AG08396 (cell line): ENCODE measurements around the gene ZBTB26.

Source experiments
- DNase-seq: peaks from one replicate; pipeline ENCODE4 v3.0.0; 2012; ENCODE audit warnings: low spot score, mixed read lengths

The ZBTB26 gene, protein sequence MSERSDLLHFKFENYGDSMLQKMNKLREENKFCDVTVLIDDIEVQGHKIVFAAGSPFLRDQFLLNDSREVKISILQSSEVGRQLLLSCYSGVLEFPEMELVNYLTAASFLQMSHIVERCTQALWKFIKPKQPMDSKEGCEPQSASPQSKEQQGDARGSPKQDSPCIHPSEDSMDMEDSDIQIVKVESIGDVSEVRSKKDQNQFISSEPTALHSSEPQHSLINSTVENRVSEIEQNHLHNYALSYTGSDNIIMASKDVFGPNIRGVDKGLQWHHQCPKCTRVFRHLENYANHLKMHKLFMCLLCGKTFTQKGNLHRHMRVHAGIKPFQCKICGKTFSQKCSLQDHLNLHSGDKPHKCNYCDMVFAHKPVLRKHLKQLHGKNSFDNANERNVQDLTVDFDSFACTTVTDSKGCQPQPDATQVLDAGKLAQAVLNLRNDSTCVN

DNA sequence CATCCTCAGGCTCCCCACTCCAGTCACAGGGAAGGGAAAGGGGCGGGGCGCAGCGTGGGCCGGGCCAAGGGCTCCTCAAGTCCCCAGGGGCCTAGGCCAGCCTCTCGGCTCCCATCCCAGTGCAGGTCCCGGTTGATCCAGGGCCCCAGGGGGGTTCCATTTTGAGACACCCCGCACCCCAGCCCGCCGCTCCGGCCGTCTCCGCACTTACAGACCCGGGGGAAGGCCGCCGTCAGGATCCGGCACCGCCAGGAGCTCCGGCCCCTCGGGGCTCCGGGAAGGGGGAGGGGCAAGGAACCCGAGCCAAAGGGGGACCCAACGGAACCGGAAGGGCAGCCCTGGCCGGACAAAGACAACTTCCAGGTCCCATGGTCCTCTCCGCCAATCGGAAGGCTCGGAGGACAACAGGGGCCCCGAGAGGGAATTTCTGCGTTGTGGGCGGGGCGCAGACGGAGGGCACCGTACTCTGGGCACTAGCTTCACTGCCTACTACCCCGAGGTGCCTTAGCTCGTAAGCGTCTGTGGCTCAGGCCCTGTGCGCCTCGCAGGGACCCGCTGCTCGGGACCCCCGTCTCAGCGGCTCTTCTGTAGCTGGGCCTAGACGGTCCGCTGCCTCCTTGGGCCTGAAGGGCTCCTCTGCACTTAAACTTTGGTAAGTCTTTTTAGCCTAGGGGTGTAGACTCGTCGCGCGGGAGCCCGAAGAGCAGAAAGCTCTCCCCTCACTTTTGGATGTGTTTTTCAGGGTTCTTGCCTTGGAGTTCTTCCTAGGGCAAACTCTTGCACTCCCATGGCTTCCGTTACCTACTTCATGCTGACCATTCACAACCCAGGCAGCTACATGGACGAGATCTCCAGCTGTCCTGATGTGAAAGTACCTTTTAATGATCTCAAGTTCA lies at the start of gene ZBTB26:
TSS of gene ZBTB26 (minus strand) at position 287 of the 896 bp plus-strand sequence. CDS start 11,578 bp downstream, outside the sequence.
- peak; percentile 95 for DNase-seq

DNA sequence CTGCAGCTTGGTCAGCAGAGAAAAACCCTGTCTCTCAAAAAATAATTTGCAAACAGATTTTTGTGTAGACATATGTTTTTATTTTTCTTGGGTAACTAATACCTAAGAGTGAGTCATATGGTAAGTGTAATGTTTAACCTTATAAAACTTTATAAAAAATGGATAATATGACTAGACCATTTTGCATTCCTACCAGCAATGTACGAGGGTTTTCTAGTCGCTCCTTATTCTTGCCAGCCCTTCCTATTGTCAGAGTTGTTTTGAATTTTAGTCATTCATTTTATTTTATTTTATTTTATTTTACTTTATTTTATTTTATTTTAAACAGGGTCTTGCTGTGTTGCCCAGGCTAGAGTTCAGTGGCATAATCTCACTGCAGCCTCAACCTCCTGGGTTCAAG lies 47.3 kb upstream of the ZBTB26 start:
- no peak for DNase-seq

DNA sequence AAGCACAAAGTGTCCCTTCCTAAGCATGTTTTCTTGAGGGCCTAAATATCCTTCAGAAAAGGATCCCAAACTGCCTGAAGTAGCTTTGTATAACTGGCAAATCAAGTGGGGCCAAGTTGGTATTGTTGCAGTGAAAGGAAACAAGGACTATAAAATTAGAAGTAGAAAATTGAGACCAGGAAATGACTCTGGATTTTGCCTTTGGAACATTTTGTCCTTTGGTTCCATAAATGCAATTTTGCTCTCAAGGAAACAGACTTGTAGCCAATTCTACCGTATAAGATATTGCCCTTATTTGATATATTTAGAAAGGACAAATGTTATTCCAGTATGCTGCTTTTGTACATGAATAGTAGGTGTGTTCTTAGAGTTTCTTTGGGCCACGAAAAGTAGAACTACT lies 43.9 kb upstream of the ZBTB26 start:
- no peak for DNase-seq

DNA sequence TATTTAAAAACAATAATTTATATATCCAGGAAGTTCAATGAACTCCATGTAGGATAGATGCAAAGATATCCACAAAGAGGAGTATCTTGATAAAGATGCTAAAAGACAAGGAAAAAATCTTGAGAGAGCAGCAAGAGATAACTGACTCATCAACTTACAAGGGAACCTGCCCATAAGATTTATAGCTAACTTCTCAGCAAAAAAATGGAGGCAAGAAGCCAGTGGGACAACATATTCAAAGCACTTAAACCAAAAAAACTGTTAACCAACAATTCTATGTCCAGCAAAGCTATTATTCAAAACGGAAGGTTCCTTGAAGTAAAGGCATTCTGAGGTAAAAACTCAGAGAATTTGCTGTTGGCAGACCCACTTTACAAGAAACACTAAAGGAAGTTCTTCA lies 29.8 kb upstream of the ZBTB26 start:
- no peak for DNase-seq

DNA sequence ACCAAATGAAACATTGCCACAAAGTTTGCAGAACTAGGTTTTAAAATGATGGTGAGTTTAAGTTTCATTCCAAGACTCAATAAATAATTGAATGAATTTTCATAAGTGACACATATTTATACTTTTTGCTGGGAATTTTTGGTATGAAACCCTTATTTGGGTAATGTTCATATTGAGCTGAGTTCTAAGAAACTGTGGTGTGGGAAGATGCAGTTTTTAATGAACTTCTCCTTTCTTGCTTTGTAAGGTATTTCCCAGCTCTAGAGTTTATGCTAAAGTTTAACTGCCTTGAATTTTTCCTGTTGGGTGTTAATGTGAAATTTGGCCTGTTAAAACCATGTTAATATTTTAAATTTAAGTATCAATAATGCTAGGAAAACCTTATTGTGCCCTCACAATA lies 24.6 kb upstream of the ZBTB26 start:
- no peak for DNase-seq

DNA sequence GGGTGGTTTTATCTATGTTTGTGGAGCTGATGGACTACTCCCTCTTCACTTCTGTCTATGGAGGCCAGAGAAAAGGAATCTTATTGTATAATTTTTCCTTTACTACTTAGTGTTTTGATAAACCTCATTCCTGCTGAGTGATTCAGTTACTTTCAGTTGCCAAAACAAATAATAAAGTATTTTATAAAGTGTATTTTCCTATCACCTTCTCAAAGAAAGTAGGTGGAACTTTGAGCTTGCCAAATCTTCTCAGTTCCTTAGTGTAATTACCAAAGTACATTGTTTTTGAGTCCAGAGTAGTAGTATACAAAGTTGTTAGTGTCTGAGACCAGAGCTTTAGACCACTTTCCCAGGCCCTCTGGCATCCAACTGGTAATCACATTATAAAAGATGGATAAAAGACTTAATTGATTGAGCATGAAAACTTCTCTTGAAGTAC lies 23.0 kb upstream of the ZBTB26 start:
- peak; percentile 34 for DNase-seq

DNA sequence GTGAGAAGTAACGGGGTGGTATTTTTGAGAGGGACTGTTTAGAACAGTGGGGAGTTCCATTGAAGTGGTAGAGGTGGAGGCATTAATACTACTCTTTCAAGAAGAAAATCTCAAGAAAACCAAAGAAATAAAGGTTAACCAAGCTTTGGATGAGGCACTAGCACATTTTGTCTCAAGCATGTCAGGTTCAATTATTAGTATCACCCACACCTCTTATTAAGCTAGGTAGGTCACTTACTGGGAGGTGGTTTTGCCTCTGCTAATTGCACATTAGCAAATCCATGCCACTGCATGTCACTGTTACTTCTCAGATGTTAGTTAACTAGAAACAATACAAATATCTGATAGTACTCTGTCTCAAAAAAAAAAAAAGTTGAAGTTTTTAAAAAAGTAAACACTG lies 19.7 kb upstream of the ZBTB26 start:
- DNase-seq = no peak

DNA sequence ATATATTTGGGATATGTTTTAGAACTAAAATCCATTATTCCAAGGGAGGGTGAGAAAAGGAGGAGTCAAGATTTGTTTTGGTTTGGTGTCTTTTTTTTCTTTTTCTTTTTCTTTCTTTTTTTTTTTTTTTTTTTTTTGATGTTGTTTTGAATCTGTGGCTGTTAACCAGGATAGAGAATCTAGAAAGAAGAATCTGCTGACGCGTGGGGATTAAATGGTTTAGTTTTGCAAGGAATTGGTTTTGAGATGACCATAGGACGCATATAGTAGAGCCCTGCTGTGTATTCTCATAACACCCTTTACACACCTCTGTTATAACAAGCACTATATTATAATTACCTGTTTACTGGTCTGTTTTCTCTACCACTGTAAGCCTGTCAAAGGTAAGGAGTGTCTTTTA lies 19.0 kb upstream of the ZBTB26 start:
- DNase-seq = no peak

DNA sequence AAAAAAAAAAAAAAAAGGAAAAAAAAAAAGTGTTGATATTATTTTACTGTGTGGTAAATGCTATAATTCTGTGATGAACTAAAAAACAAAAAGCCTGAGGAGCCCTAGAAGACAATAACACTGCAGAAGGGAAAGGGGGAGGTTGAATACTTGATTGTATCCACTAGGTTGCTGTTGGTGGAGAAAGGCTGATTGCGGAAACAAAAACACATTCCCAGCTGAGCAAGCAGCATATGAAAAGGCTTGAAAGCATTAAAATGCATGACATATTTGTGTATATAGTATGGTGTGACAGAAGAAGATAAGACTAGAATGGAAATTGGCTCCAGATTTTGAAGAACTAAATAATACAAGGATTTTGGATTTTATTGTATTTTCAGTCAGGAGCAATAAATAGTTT lies 18.4 kb upstream of the ZBTB26 start:
- DNase-seq = no peak

DNA sequence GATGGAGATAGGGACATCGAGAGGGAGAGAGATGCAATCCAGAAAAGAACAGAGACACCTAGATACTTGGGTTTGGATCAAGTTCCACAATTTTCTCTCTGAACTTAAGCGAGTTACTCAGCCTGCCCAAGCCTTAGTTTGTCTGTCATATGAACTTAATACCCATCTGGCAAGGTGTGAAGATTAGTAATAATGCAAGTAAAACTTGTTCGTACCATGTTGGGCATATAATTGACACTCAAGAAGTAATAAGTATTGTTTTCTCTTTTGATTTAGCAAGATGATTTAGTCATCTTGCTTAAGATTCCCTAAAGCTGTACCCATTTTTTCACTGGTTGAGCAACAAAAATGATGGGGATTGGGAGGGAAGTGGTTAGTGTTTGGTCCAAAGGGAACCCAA lies 17.0 kb upstream of the ZBTB26 start:
- no peak for DNase-seq

DNA sequence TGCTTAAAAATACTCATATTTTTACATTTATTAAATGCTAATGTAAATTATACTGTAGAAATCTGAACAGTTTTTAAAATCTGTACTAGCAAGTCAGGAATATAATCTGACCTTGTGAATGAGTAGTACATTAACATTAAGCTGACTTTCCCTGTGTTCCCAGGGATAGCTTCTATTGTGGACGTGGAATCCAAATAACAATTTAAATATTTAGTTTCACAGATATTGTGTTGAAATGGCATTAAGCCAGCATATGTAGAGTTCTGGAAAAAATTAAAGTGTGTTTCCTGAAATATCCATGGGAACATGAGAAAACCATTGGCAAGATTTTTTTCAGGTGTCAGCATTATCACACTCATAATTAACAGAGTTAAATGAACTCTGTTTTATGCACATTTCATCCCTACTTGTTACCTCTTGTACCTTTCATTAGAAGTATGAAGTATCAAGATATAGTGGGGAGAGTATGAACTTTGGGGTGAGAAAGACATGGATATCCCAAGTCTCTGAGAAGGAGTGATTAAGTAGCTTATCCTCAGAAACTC lies 15.2 kb upstream of the ZBTB26 start:
- no peak for DNase-seq

DNA sequence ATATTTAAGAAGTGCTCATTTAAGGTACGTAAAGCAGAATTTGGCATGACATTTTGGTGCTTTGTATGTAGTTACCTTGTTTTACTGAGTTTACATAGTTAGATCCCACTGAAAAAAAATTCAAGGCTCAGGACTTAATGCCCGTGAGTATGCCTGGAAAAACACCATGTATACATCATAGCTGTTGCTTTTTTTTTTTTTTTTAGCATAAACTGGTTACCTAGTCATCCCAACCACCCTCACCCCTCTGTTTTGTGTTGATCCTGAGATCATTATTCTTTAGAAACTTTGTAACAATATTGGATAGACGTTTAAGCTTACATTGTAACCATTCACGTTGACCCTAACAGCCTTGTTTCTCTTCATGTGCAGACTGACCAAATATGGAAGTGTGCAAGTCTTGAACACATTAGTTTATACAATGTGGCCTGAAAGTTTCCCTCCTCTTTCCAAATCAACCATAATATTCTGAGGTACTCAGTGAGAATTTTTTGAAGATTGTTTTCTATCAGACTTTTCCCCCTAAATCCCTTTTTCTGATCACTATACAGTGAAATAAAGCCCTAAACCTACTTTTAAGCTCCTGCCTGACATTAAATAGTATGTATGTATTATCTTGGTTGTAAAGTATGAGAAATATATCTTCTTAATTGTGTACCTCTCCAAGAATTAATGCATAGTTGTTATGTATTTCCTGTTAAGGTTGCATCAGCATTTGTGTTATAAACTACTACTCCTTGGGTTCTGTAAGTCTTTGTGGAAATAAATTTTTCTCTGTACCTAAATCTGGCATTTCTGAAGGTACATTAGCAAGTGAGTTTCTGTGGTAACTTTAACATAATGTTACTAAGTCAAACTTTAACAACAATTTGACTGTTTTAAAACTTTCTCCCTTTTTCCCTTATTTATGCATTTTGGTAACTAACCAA lies 13.9 kb upstream of the ZBTB26 start:
- no peak for DNase-seq

DNA sequence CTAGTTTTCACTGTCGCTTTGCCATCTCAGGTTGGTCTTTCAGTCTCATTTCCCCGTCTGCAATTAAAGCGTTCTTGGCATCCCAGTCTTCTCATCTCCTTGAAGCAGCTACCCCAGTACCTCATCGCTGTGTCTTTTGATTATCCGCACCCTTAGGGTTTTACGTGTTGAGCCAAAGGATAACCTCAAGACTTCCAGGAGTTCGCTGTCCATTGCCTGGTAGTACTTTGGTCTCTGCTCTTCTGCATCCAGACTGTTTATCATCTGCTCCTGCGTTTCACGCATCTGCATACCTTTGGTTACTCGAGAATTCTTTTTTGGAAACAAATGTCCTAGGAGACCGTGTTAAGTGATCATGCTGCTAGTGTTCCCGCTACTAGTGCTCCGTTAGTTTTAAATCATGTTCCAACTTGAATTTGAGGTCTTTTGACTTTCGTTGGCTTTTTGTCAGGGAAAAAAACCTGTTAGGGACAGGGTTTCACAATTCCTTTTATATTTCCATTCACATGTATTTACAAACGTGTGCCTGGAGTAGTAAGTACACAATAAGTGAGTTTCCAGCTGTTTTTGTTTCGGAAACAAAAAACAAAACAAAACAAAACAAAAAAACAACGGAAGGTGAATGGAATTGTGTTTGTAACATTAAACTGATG lies 10.4 kb upstream of the ZBTB26 start:
- peak; percentile 46 for DNase-seq

DNA sequence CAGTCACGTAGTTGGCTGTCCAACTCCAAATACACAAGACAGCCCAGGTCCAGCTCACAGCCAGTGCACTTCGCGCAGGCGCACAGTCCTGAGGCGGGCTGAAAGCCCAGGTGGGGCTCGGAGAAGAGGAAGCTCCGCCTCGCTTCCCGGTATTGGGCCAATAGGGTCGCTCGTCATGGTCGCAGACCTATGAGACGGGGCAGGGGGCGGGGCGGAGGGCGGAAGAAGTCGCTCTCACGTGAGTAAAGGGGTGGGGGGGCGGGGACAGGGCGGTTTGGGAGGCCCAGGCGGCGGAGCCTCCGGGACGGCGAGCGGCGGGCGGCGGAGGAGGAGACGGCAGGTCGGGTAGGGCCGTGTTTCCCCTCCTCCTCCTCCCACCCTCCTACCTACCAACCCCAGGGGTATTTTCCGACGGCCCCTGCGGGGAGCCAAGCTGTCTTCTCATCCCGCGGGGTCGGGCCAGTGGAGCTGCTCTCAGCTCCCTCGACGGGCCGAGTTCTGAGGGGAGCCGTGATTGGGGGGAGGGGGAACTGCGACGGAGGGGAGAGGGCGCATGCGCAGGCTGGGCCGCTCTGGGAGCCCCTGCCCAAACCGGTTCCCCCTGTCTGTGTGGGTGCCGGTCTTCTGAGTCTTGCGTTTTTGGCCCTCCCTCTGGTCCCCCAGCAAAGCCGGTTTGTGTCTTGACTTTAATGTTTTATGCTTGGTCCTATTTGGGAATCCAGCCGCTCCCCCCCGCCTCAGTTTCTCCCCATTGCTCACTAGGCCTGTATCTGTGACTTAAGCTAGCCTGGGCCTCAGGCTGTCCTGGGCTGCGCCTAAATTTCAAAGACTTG lies 9.7 kb upstream of the ZBTB26 start, which contains the start of gene RABGAP1:
TSS of gene RABGAP1 (plus strand) at position 272 of the 833 bp plus-strand sequence. CDS start 16,040 bp downstream, outside the sequence.
- peak; percentile 98 for DNase-seq

DNA sequence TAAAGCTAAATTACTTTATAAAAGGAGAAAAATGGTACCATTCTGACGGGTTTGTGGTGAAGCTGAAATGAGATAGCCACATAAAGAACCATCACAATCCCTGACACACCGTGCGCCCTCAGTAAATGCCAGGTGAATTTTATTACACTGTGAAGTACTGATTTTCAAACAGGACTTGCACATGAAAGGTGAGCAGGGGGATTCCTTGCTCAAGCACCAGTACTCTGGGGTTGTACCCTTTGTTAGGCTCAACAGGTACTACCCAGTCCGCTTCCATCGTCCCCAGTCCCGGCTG lies 9.1 kb upstream of the ZBTB26 start:
- no peak for DNase-seq

DNA sequence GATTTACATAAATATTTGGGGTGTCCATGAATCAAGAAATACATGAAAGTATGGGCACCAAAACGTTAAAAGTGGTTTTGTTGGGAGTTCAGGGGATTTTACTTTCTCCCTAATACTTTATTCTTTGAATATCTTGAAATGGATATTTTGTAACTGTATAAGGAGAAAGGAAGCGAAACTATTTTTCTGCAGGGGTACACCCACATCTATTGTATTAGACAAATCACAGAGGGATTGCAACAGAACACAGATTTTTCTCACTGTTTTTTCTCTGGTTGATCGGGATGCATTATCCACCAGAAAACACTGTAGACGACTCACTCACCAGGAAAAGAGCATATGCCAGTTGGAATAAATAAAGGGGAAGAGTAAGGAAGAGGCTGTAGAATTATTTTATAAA lies 8.3 kb upstream of the ZBTB26 start:
- no peak for DNase-seq

DNA sequence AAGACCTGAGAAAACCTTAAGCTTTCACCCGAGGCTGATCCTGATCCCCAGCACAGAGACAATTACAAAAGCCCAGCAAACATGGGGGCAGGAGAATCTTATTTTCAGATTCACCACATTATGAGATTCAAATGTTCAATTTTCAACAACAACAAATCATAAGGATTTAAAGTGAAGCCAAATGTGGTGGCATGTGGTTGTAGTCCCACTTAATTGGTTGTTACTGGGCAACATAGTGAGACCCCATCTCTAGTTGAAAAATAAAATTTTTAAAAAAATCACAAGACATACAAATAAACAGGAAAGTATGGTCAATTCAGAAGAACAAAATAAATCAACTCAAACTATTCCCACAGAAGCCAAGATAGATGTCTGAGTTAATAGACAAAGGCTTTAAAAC lies 5.6 kb upstream of the ZBTB26 start:
- DNase-seq = no peak

DNA sequence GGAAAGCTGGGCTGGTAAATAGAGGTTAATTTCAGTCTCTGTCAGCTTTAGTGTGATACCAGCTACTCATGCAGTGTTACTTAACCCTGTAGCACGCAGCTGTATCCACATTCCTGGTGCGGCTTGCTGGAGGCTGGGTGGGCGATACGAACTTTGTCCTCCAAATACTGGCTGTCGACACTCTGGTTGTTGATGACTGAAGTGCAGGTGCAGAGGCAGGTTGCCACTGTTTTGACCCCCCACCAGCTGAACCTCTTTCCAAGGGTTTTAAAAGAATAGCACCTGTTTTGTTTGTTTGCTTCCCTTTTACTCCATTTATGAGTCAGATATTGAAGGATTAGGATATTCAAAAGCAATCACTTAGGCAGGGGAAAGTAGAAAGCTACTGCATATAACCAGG lies 5.2 kb upstream of the ZBTB26 start:
- DNase-seq = no peak

DNA sequence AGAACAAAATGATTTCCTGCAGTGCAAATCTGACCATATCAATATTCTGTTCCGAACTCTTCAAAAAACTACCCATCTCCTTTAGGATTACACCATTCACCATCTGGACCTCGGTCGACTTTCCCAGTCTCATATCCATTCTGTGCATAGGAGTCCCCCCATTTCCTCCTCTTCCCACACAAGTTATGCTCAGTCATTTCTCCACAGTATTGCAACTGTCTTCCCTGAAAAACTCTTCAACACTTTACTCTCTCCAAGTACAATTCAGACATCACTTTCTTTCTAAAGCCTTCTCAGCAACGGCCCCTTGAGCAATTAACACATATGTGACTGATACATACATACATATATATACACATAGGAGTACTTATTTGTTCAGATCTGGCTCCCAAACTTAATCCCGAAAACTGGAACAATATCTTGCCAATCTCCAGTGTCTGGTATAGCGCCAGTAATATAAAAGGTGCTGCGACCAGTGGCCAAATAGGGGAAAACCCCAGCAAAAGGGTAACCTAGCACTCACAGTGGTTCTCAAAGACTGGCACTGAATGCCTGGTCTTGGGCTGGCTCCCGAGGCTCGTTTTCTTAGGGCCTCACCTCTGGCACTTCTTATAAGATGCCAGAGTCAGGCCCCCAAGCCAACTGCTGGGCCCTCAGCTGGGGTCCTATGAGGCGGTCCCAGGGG lies 629 bp downstream of the ZBTB26 start:
- no peak for DNase-seq
